Peyer's patch (tissue), 4 donors: ENCODE measurements around the gene GFAP.

Experiments
- POLR2A ChIP-seq, 2 donors: fragments of 450-650 bp; IDR thresholded peaks; one replicate each; pipeline ENCODE4 v1.5.1; 2017; ENCODE audit warnings: antibody characterized with exemption in 2 of 2, mild to moderate bottlenecking in 2 of 2, moderate library complexity in 2 of 2
- TF ChIP-seq, protein P1 (sequence below), 6 experiments: fragments of 450-650 bp in 4 of 6; fragments of 200-600 bp in 2 of 6; sonication (generic) in 1 of 6; IDR thresholded peaks; one replicate each; pipeline ENCODE4 v1.5.1; 2017 to 2019; ENCODE audit warnings: antibody characterized with exemption in 6 of 6, mild to moderate bottlenecking in 3 of 6, moderate library complexity in 1 of 6

DNA sequence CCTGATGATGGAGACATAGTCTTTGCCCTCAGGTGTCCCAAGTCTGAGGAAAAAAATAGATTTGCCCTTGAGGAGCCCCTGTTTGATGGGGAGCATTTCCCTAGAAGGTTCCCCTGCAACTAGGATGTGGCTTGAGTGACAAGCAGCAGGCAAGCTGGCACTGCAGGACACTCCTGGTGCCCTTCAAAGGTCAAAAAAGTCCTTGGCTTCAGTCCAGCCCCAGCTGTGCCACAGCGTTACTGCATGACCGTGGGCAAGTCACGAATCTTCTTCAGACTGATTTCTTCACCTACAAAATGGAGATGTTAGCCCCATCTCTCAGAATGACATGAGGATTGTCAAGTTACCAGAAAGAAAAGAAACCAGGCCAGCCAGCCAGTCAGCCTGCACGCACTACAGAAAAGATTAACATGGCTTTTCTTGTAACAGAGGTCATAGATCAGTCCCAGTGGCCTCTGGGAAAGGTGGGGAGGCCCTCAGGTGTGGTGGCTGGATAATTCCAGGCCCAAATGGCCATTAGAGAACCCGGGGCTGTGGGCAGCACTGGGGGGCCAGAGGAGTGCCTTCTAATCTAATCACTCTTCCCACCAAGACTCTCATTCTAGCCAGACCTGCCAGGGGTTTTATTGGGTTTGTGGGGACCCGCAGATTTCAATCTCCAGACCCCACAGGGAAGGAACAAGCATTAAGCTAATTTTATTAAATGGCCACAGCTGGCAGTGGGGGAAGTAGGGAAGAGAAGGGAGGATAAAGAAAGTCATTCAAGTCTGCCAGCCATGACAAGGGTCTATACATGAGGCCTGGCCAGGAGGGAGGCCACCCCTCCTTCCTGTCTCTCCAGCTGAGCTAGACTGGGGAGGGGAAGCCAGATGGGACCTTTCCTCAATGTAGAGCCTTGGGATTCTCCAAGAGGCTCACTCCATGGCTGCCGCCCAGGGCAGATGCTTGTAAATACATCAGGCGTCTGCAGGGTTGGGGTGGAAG lies 42.0 kb upstream of the GFAP start:
- TF ChIP-seq, protein P1, sequence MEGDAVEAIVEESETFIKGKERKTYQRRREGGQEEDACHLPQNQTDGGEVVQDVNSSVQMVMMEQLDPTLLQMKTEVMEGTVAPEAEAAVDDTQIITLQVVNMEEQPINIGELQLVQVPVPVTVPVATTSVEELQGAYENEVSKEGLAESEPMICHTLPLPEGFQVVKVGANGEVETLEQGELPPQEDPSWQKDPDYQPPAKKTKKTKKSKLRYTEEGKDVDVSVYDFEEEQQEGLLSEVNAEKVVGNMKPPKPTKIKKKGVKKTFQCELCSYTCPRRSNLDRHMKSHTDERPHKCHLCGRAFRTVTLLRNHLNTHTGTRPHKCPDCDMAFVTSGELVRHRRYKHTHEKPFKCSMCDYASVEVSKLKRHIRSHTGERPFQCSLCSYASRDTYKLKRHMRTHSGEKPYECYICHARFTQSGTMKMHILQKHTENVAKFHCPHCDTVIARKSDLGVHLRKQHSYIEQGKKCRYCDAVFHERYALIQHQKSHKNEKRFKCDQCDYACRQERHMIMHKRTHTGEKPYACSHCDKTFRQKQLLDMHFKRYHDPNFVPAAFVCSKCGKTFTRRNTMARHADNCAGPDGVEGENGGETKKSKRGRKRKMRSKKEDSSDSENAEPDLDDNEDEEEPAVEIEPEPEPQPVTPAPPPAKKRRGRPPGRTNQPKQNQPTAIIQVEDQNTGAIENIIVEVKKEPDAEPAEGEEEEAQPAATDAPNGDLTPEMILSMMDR (IDR thresholded peaks at IDR 0.05), result peak in 1 of 6 experiments; percentile 5
- TF ChIP-seq POLR2A (IDR thresholded peaks at IDR 0.05), result no peak
